ENCODE measurements around the gene PHF1. TPM values are rescaled to one million over a fixed set of nuclear protein-coding genes. Genes with fewer than 3 reads are reported as not detected.

The PHF1 gene
- total RNA-seq, 1 donor from 2014 or later = 58.1 TPM

- DNase-seq (ENCODE audit: low spot score, unreplicated experiment) = no peak
- H3K27me3 Mint-ChIP-seq = no peaks in the 10 kb centered on the region
- H3K4me1 Mint-ChIP-seq (ENCODE audit: low read depth) = peaks cover 46% of the 10 kb centered on the region
- H3K4me3 Mint-ChIP-seq (ENCODE audit: low read depth) = peak overlapping the region; percentile 85
- no peaks in the 10 kb centered on the region for H3K36me3 Mint-ChIP-seq (ENCODE audit: insufficient read depth)
- no peaks in the 10 kb centered on the region for H3K9me3 Mint-ChIP-seq (ENCODE audit: low read depth)
- TF ChIP-seq, protein P1, sequence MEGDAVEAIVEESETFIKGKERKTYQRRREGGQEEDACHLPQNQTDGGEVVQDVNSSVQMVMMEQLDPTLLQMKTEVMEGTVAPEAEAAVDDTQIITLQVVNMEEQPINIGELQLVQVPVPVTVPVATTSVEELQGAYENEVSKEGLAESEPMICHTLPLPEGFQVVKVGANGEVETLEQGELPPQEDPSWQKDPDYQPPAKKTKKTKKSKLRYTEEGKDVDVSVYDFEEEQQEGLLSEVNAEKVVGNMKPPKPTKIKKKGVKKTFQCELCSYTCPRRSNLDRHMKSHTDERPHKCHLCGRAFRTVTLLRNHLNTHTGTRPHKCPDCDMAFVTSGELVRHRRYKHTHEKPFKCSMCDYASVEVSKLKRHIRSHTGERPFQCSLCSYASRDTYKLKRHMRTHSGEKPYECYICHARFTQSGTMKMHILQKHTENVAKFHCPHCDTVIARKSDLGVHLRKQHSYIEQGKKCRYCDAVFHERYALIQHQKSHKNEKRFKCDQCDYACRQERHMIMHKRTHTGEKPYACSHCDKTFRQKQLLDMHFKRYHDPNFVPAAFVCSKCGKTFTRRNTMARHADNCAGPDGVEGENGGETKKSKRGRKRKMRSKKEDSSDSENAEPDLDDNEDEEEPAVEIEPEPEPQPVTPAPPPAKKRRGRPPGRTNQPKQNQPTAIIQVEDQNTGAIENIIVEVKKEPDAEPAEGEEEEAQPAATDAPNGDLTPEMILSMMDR (IDR thresholded peaks at IDR 0.05; ENCODE audit: unreplicated experiment) = no peak
- H3K27ac Mint-ChIP-seq = peak overlapping the region; percentile 92
These were observed 14.2 kb downstream of the PHF1 start for GRCh38 chr6:33424855-33425667.

DNA sequence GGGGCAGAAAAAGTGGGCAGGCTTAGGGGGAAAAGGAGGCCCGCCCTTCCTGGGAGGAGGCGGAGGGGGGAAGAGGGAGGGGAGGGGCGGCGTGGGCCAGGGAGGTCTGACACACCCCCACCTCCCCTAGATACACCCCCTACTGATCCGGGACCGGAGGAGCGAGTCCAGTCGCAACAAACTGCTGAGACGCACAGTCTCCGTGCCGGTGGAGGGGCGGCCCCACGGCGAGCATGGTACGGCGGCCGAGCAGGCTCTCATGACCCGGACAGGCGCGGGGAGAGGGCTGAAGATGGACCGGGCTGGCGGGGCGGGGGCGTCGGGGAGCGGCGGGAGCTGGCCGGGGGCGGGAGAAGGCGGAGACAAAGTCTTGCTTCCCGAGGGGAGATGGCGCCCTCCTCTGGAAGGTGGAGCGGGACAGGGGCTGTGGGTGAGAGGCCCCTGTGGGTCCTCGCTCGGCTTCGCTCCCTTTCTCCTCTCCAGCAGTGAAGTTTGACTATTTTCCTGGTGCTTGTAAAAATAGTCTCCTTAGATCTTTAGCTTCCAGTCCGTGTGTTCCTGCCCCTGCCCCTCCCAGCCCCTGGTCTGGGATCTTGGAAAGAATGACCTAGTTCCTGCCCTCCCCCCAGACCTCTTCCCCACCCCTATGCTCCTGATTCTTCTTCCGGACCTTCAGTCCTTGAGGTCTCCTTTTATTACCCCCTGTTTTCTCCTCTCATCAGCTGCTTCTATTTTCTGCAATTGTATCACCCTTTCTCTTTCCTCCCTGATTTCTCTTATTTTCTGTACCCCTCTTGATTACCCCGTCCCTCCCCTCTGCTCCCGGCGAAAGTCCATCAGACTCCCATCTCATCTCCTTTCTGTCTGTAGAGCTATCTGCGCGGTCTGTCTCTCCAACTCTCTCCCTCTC lies 15.1 kb downstream of the PHF1 start:
- TF ChIP-seq, protein P1 (IDR thresholded peaks at IDR 0.05; ENCODE audit: unreplicated experiment) = peak; percentile 71
- H3K4me1 Mint-ChIP-seq (ENCODE audit: low read depth) = peaks cover 52% of the 10 kb centered on the region
- H3K27me3 Mint-ChIP-seq = no peaks in the 10 kb centered on the region
- DNase-seq (ENCODE audit: low spot score, unreplicated experiment) = peak; percentile 75
- no peaks in the 10 kb centered on the region for H3K9me3 Mint-ChIP-seq (ENCODE audit: low read depth)
- H3K4me3 Mint-ChIP-seq (ENCODE audit: low read depth) = peak overlapping the region; percentile 85
- no peaks in the 10 kb centered on the region for H3K36me3 Mint-ChIP-seq (ENCODE audit: insufficient read depth)
- peak overlapping the region; percentile 92 for H3K27ac Mint-ChIP-seq

DNA sequence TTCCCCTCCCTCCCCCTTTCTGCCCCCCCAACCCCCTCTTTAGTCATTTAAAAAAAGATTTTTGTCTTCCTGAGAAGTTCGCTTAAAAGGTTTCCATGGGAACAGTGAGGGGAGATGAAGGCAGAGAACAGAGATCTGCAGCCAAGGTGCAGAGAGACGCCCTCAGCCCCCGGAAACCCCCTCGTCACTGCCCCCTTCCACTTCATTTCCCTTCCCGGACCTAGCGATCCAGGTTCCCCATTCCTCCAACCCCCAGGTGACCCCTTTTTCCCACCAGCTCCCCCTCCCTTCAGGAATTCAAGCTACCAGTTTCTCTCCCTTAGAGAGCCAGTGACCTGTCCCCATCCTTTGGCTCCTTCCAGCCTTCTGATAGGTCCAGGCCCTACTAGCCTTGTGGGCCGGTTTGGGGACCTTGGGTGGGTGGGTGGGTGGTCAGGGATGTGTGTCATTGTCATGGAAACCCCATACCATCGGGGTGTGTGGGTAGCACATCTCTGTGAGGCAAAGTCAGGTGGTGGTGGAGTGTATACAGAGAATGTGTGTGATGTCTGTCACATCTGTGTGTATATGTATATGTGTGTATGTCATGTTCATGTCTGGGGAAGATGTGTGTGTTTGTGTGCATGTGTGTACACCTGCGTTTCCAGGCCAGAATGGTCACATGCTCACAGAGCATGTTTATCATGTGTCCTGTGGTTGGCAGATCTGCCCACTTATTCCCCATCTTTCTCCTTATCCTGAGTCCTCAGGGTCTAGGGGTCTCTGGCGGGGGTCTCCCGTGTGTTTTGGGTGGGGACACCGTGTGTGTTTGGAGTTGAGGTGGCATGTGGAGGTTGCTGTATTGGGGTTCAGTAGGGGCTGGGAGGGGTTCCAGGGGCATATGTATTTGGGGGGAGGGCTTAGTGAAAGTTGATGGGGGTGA lies 16.0 kb downstream of the PHF1 start:
- Mint-ChIP-seq H3K27me3 (no peaks in the 10 kb centered on the region), H3K9me3 (ENCODE audit: low read depth) (no peaks in the 10 kb centered on the region), H3K4me3 (ENCODE audit: low read depth) (peak overlapping the region; percentile 85), H3K27ac (peak overlapping the region; percentile 83), H3K4me1 (ENCODE audit: low read depth) (peaks cover 57% of the 10 kb centered on the region), H3K36me3 (ENCODE audit: insufficient read depth) (no peaks in the 10 kb centered on the region)
- DNase-seq (ENCODE audit: low spot score, unreplicated experiment) = no peak
- TF ChIP-seq, protein P1 (IDR thresholded peaks at IDR 0.05; ENCODE audit: unreplicated experiment) = no peak

DNA sequence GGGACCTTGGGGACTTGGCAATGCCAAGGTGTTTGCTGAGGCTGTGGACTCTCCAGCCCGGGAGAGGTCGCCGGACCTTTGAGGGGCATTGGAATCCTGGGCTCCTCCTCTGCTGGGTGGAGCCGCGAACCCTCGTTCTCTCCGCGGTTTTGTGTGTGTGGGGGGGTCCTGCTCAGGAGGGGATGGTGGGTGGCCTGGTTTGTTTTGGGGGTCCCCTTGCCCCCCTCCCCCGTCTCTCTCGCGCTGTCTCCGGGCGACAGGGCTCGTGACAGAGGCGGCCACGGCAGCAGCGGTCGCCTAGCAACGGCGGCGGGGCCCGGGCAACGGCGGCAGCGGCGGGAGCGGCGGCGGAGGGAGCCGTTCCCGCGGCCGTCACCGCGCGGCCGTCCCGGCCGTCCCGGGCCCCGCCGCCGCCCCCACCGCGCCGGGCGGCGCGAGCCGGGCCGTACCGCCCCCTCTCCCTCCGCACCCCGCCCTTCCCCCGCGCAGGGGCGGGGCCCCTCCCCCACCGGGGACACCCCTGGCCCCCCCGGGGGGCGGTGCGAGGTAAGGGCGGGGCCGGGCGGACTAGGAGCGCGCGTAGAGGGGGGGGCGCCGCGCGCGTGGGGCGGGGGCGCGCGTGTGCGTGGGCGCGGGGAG lies 16.9 kb downstream of the PHF1 start:
- no peaks in the 10 kb centered on the region for H3K36me3 Mint-ChIP-seq (ENCODE audit: insufficient read depth)
- peaks cover 64% of the 10 kb centered on the region for H3K4me1 Mint-ChIP-seq (ENCODE audit: low read depth)
- DNase-seq (ENCODE audit: low spot score, unreplicated experiment) = no peak
- H3K27ac Mint-ChIP-seq = peak overlapping the region; percentile 83
- peak overlapping the region; percentile 92 for H3K4me3 Mint-ChIP-seq (ENCODE audit: low read depth)
- TF ChIP-seq, protein P1 (IDR thresholded peaks at IDR 0.05; ENCODE audit: unreplicated experiment) = no peak
- no peaks in the 10 kb centered on the region for H3K9me3 Mint-ChIP-seq (ENCODE audit: low read depth)
- no peaks in the 10 kb centered on the region for H3K27me3 Mint-ChIP-seq

Measured in progenitor cell of endocrine pancreas (in vitro differentiated cells).